ENCODE data around the gene HARS1. TPM values are rescaled to one million over a fixed set of nuclear protein-coding genes. Genes with fewer than 3 reads are reported as not detected.
"Not testable (repeated sequence)": the region's sequence is repeated elsewhere in the genome, so short reads cannot be mapped to it uniquely, and the experiment has no call there.

Gene HARS1
- total RNA-seq, 2 donors from 2014 or later = 78.4 to 85.1 TPM

DNA sequence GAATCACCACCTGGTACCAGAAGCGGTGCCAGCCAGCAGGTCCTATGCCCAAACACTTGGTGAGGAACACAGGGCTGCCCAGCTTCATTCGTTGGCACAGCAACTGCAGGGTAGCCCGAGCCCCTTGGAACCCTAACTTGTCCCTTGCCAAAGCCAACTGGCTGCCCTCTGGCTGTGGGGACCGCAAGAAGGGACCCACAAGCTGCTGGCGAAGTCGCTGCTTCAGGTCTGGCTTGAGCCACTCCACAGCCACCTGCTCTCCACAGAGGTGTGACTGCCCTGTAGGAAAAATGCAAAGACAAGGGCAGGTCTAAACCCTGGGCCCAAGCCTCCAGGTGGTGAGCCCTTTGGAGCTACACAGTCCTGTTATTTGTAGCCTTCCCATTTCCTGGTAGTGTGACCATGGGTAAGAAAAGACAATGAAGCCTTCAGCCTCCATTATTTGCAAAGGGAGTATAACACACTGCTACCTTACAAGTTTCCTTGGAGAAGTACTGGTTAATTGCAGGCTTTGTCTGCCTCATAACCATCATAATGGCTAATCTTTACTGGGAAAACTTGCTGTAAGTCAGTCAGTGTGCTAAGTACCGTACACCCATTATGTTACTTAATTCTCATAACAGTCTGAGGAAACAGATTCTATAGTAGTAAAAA is 19.6 kb downstream of the HARS1 start:
- peak overlapping the region; percentile 48 for H3K27ac Mint-ChIP-seq
- H3K4me1 Mint-ChIP-seq (ENCODE audit: low read depth) = peaks cover 17% of the 10 kb centered on the region
- no peaks in the 10 kb centered on the region for H3K27me3 Mint-ChIP-seq (ENCODE audit: low read depth)
- ATAC-seq (replicated peaks in 1 of 2) (no peak), DNase-seq (no peak)
- peaks cover 7 to 10% of the 10 kb centered on the region in 2 donors for H3K36me3 Mint-ChIP-seq (ENCODE audit: insufficient read depth in 2 of 2)
- no peaks in the 10 kb centered on the region for H3K9me3 Mint-ChIP-seq
- H3K4me3 Mint-ChIP-seq = no peak overlapping the region

- Mint-ChIP-seq H3K36me3 (ENCODE audit: insufficient read depth in 2 of 2) (peaks cover 10 to 14% of the 10 kb centered on the region in 2 donors), H3K4me1 (ENCODE audit: low read depth) (peaks cover 23% of the 10 kb centered on the region)
- DNase-seq; H3K9me3 Mint-ChIP-seq; H3K4me3 Mint-ChIP-seq; H3K27ac Mint-ChIP-seq; ATAC-seq (replicated peaks in 1 of 2); H3K27me3 Mint-ChIP-seq (ENCODE audit: low read depth): not testable (repeated sequence)
Observed at GRCh38 chr5:140671035-140671434, 20.1 kb downstream of the HARS1 start.

DNA sequence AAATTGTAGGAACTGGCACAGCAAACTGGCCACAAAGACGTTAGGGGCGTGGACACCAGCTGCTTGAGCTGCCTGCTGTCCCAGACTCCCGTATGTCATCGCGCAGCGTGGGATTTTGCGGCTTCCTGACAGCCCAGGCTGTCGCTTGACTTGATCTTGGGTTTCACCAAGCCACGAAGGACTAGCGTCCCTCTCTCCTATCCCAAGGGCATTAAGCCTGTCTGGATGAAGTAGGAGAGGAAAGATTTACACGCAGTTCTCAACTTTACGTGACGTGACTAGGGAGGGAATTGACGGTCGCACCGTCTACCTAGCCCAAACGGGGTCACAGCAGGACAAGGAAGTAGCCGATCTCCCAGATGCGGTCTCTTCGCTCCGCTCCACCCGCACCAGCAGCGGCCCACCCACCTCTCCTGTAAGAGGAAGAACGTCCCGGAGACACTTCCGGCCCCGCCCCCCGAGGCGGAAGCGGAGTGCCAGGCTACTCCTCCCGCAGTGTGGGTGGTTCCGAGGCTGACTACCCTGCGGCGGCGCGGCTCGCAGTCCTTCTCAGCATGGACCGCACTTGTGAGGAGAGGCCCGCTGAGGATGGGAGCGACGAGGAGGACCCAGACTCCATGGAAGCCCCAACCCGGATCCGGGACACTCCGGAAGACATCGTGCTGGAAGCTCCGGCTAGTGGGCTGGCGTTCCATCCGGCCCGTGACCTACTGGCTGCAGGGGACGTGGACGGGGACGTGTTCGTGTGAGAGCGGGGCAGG is 26.6 kb downstream of the HARS1 start, which contains the start of gene WDR55:
Gene WDR55 (plus strand): TSS at position 546 of the 761 bp plus-strand sequence. CDS start 9 bp downstream, at position 555.
- peak; percentile 97 to 98 for DNase-seq
- Mint-ChIP-seq H3K36me3 (ENCODE audit: insufficient read depth in 2 of 2) (peaks cover 18 to 30% of the 10 kb centered on the region in 2 donors), H3K4me1 (ENCODE audit: low read depth) (peaks cover 43% of the 10 kb centered on the region), H3K27ac (peak within 1 kb of the TSS; percentile 98), H3K9me3 (no peaks in the 10 kb centered on the region), H3K4me3 (peak within 1 kb of the TSS; percentile 99 to 100), H3K27me3 (ENCODE audit: low read depth) (no peaks in the 10 kb centered on the region)
- ATAC-seq (replicated peaks in 1 of 2) = peak; percentile 98

DNA sequence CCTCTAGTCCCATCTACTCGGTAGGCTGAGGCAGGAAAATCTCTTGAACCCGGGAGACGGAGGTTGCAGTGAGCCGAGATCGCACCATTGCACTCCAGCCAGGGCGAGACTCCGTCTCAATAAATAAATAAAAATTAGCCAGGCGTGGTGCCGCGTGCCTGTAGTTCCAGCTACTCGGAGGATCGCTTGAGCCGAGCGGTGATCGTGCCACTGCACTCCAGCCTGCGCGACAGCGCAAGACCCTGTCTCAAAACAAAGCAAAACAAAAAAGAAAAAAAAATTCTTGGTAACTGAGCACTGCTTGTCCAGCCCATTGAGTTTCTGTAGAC is 27.2 kb downstream of the HARS1 start:
- ATAC-seq (replicated peaks in 1 of 2) (no peak), DNase-seq (no peak)
- Mint-ChIP-seq H3K27ac (peak overlapping the region; percentile 98), H3K27me3 (ENCODE audit: low read depth) (no peaks in the 10 kb centered on the region), H3K4me1 (ENCODE audit: low read depth) (peaks cover 43% of the 10 kb centered on the region), H3K36me3 (ENCODE audit: insufficient read depth in 2 of 2) (peaks cover 19 to 28% of the 10 kb centered on the region in 2 donors), H3K9me3 (no peaks in the 10 kb centered on the region), H3K4me3 (peak overlapping the region; percentile 99 to 100)

GRCh38 chr5:140660371-140660770 is 30.8 kb downstream of the HARS1 start:
- not testable (repeated sequence) for H3K9me3 Mint-ChIP-seq; DNase-seq; H3K4me3 Mint-ChIP-seq; H3K27ac Mint-ChIP-seq; ATAC-seq (replicated peaks in 1 of 2); H3K27me3 Mint-ChIP-seq (ENCODE audit: low read depth)
- Mint-ChIP-seq H3K4me1 (ENCODE audit: low read depth) (peaks cover 17% of the 10 kb centered on the region), H3K36me3 (ENCODE audit: insufficient read depth in 2 of 2) (peaks cover 17 to 37% of the 10 kb centered on the region in 2 donors)

DNA sequence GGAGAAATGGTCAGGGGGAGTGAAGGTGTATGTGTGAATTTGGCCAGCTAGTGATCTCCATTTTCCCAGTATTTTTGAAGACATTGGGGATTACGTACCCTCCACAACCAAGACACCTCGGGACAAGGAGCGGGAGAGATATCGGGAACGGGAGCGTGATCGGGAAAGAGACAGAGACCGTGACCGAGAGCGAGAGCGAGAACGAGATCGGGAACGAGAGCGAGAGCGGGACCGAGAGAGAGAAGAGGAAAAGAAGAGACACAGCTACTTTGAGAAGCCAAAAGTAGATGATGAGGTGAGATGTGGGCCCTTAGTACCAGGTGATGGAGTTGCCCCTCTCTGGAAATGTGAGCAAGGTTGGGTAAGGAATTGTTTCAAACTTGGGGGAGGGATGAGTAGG is 32.3 kb downstream of the HARS1 start:
- Mint-ChIP-seq H3K27ac (peak overlapping the region; percentile 43), H3K9me3 (no peaks in the 10 kb centered on the region), H3K4me1 (ENCODE audit: low read depth) (peaks cover 6% of the 10 kb centered on the region), H3K27me3 (ENCODE audit: low read depth) (no peaks in the 10 kb centered on the region), H3K4me3 (no peak overlapping the region), H3K36me3 (ENCODE audit: insufficient read depth in 2 of 2) (peaks cover 12 to 35% of the 10 kb centered on the region in 2 donors)
- ATAC-seq (replicated peaks in 1 of 2) (no peak), DNase-seq (no peak)

DNA sequence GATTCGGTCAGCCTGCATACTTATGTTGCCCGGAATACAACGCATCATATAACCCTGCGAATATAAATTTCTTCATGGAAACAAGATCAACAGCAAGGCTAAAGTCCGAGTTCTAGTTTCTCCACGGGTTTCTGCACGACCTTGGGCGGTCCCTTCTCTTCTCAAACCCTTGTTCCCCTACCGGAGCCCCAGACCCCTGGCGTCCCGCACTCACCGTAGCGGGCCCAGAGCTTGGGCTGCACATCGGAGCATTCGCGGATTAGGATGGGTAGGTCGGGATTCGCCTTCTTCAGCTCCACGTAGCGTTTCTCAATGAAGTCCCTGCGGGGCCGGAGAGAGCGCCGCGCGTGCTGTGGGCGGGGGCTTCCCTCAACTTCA is 44.1 kb downstream of the HARS1 start:
- H3K27ac Mint-ChIP-seq = peak overlapping the region; percentile 99
- peaks cover 16 to 32% of the 10 kb centered on the region in 2 donors for H3K36me3 Mint-ChIP-seq (ENCODE audit: insufficient read depth in 2 of 2)
- DNase-seq (no peak), ATAC-seq (replicated peaks in 1 of 2) (no peak)
- no peaks in the 10 kb centered on the region for H3K27me3 Mint-ChIP-seq (ENCODE audit: low read depth)
- H3K4me3 Mint-ChIP-seq = peak overlapping the region; percentile 97 to 98
- peaks cover 55% of the 10 kb centered on the region for H3K4me1 Mint-ChIP-seq (ENCODE audit: low read depth)
- H3K9me3 Mint-ChIP-seq = no peaks in the 10 kb centered on the region

DNA sequence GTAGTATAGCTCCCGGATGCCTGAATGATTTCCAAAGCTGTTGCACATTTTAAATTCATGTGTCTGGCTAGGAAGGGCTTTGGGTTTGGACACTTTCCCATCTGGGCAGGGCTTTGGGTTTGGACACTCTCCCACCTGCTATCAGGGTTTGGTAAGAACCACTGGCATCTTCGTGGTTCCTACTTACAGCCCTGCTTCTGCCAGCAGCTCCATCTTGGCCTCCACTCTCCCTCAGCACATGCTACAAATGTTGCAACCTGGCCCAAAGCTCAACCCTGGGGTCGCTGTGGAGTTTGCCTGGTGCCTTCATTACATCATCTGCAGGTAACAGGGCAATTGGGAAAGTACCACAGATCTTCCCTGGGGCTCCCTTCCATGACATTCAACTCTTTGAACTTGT is 48.5 kb downstream of the HARS1 start:
- Mint-ChIP-seq H3K27ac (peak overlapping the region; percentile 67), H3K9me3 (no peaks in the 10 kb centered on the region), H3K4me1 (ENCODE audit: low read depth) (peaks cover 70% of the 10 kb centered on the region), H3K36me3 (ENCODE audit: insufficient read depth in 2 of 2) (peaks cover 9 to 27% of the 10 kb centered on the region in 2 donors), H3K27me3 (ENCODE audit: low read depth) (no peaks in the 10 kb centered on the region), H3K4me3 (no peak overlapping the region)
- no peak for ATAC-seq (replicated peaks in 1 of 2)
- no peak for DNase-seq

DNA sequence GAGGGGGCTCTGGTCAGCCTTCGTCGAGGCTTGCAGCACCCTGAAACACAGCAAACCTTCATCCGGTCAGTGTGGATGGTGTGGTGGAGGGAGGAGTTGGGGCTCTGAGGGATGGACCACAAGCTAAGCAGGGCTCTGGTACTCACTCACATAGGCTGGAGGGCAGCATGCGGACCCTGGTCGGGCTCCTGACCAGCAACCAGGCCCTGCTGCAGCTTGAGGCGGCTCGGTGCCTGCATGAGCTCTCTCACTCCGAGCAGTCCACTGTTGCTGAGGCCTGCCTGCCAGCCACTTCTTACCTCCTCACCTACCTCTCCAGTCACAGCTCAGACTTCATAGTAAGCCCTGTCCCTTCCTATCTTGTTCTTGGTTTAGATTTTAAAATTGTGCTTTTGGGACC is 49.5 kb downstream of the HARS1 start:
- H3K27ac Mint-ChIP-seq = no peak overlapping the region
- no peak overlapping the region for H3K4me3 Mint-ChIP-seq
- H3K36me3 Mint-ChIP-seq (ENCODE audit: insufficient read depth in 2 of 2) = peaks cover 9 to 22% of the 10 kb centered on the region in 2 donors

DNA sequence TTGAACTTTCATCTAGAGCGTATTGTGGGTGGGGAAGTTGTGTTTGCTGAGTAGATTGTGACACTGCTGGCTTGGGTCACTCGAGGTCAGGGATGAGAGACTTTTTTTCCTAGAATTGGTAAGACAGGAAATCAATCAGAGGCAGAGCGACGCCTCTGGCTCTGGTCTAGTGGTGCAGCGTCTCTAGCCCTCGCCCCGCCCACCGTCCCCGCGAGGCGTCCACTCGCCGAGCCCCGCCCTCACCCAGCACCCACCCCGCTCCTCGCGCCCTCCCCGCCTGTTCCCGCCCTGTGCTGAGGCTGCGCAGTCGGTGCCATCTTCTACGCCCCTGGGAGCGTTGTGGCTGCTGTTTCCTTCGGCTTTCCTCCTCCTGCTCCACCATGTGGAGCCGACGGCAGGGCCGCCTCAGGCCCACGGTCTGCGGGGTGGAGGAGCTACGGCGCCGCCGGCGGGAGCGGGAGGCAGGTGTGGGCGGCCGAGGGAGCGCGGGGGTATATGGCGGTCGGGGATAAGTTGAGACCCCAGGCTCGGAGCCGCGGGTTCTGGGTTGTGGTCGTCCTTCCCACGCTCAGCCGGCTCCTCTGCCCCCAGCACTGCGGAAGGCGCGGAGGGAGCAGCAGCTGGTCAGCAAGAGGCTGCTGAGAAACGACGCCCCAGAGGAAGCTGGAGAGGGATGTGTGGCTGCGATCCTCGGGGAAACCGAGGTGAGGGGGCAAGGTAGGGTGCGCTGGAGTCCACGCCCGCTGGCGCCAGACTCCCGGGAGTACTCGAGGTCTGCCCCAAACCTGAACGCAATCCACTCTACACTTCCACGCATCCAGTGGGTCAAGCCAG is 51.8 kb downstream of the HARS1 start, which contains the start of gene TMCO6:
Gene TMCO6 (plus strand): TSS at position 304 of the 834 bp plus-strand sequence. CDS start 77 bp downstream, at position 381.
- Mint-ChIP-seq H3K36me3 (ENCODE audit: insufficient read depth in 2 of 2) (peaks cover 5 to 17% of the 10 kb centered on the region in 2 donors), H3K4me1 (ENCODE audit: low read depth) (peaks cover 64% of the 10 kb centered on the region), H3K27ac (peak within 1 kb of the TSS; percentile 87), H3K9me3 (no peaks in the 10 kb centered on the region), H3K27me3 (ENCODE audit: low read depth) (no peaks in the 10 kb centered on the region), H3K4me3 (peak within 1 kb of the TSS; percentile 80 to 87)
- DNase-seq = peak; percentile 97 to 99
- peak; percentile 84 to 91 for ATAC-seq (replicated peaks in 1 of 2)

More for the DNA sequence above, 49.5 kb downstream of the HARS1 start:
- H3K9me3 Mint-ChIP-seq = no peaks in the 10 kb centered on the region
- H3K27me3 Mint-ChIP-seq (ENCODE audit: low read depth) = no peaks in the 10 kb centered on the region
- no peak for ATAC-seq (replicated peaks in 1 of 2)
- no peak for DNase-seq
- peaks cover 70% of the 10 kb centered on the region for H3K4me1 Mint-ChIP-seq (ENCODE audit: low read depth)

GRCh38 chr5:140638898-140639147 is 52.3 kb downstream of the HARS1 start:
- H3K27me3 Mint-ChIP-seq (ENCODE audit: low read depth); DNase-seq; ATAC-seq (replicated peaks in 1 of 2); H3K9me3 Mint-ChIP-seq: not testable (repeated sequence)
- peak overlapping the region; percentile 87 for H3K27ac Mint-ChIP-seq
- peaks cover 0 to 17% of the 10 kb centered on the region in 2 donors for H3K36me3 Mint-ChIP-seq (ENCODE audit: insufficient read depth in 2 of 2)
- peak overlapping the region; percentile 80 to 87 for H3K4me3 Mint-ChIP-seq
- H3K4me1 Mint-ChIP-seq (ENCODE audit: low read depth) = peaks cover 65% of the 10 kb centered on the region

GRCh38 chr5:140637371-140638100 is 53.6 kb downstream of the HARS1 start:
- H3K9me3 Mint-ChIP-seq = no peaks in the 10 kb centered on the region
- H3K4me1 Mint-ChIP-seq (ENCODE audit: low read depth) = peaks cover 67% of the 10 kb centered on the region
- H3K27ac Mint-ChIP-seq = peak overlapping the region; percentile 20
- no peak overlapping the region for H3K4me3 Mint-ChIP-seq
- ATAC-seq (replicated peaks in 1 of 2) (no peak), DNase-seq (no peak)
- H3K36me3 Mint-ChIP-seq (ENCODE audit: insufficient read depth in 2 of 2) = peaks cover 0 to 16% of the 10 kb centered on the region in 2 donors
- H3K27me3 Mint-ChIP-seq (ENCODE audit: low read depth) = peaks cover 15% of the 10 kb centered on the region
